Measurements from ENCODE around the gene ARHGAP6.
A peak's percentile ranks its signal among the peaks of the same experiment; 100 is the strongest.
"Not testable (repeated sequence)": the region's sequence is repeated elsewhere in the genome, so short reads cannot be mapped to it uniquely, and the experiment has no call there.

The ARHGAP6 gene

GRCh38 chrX:11567528-11568220, 98.0 kb downstream of the ARHGAP6 start:
- no peak for DNase-seq

GRCh38 chrX:11566789-11567188, 98.9 kb downstream of the ARHGAP6 start:
- DNase-seq, result no peak

- no peak for DNase-seq
Observed at GRCh38 chrX:11566173-11566572, 99.5 kb downstream of the ARHGAP6 start.

- DNase-seq, result no peak
Observed at GRCh38 chrX:11564546-11564945, 101.2 kb downstream of the ARHGAP6 start.

- DNase-seq, result no peak
Observed at GRCh38 chrX:11562570-11562969, 103.2 kb downstream of the ARHGAP6 start.

GRCh38 chrX:11558972-11559371, 106.7 kb downstream of the ARHGAP6 start:
- DNase-seq, result peak; percentile 69

- DNase-seq, result no peak
Observed at GRCh38 chrX:11557120-11557519, 108.6 kb downstream of the ARHGAP6 start.

- no peak for DNase-seq
Observed at GRCh38 chrX:11555759-11556158, 110.0 kb downstream of the ARHGAP6 start.

GRCh38 chrX:11553594-11553993, 112.1 kb downstream of the ARHGAP6 start:
- no peak for DNase-seq

GRCh38 chrX:11551151-11551550, 114.6 kb downstream of the ARHGAP6 start:
- DNase-seq, result no peak

- DNase-seq, result no peak
Observed at GRCh38 chrX:11546917-11547316, 118.8 kb downstream of the ARHGAP6 start.

- DNase-seq, result peak; percentile 10
Observed at GRCh38 chrX:11543249-11543648, 122.5 kb downstream of the ARHGAP6 start.

GRCh38 chrX:11541510-11541909, 124.2 kb downstream of the ARHGAP6 start:
- DNase-seq, result no peak

GRCh38 chrX:11540532-11541377, 125.0 kb downstream of the ARHGAP6 start:
- DNase-seq, result peak; percentile 30

- DNase-seq, result no peak
Observed at GRCh38 chrX:11537141-11537540, 128.6 kb downstream of the ARHGAP6 start.

- no peak for DNase-seq
Observed at GRCh38 chrX:11535156-11535919, 130.4 kb downstream of the ARHGAP6 start.

GRCh38 chrX:11533199-11533651, 132.5 kb downstream of the ARHGAP6 start:
- peak; percentile 92 for DNase-seq

GRCh38 chrX:11532291-11533078, 133.2 kb downstream of the ARHGAP6 start:
- DNase-seq, result peak; percentile 46

- peak; percentile 61 for DNase-seq
Observed at GRCh38 chrX:11531226-11531625, 134.5 kb downstream of the ARHGAP6 start.

- DNase-seq, result no peak
Observed at GRCh38 chrX:11530621-11531020, 135.1 kb downstream of the ARHGAP6 start.

GRCh38 chrX:11528623-11529022, 137.1 kb downstream of the ARHGAP6 start:
- no peak for DNase-seq

GRCh38 chrX:11525685-11526084, 140.0 kb downstream of the ARHGAP6 start:
- no peak for DNase-seq

GRCh38 chrX:11519234-11519633, 146.5 kb downstream of the ARHGAP6 start:
- not testable (repeated sequence) for DNase-seq

All from hematopoietic multipotent progenitor cell treated with erythropoietin and hydrocortisone succinate and interleukin-3 and kit ligand, for 4 days (in vitro differentiated cells).